ENCODE results near the gene LGALS1.
"Not testable (repeated sequence)": the region's sequence is repeated elsewhere in the genome, so short reads cannot be mapped to it uniquely, and the experiment has no call there.

LGALS1 gene

DNA sequence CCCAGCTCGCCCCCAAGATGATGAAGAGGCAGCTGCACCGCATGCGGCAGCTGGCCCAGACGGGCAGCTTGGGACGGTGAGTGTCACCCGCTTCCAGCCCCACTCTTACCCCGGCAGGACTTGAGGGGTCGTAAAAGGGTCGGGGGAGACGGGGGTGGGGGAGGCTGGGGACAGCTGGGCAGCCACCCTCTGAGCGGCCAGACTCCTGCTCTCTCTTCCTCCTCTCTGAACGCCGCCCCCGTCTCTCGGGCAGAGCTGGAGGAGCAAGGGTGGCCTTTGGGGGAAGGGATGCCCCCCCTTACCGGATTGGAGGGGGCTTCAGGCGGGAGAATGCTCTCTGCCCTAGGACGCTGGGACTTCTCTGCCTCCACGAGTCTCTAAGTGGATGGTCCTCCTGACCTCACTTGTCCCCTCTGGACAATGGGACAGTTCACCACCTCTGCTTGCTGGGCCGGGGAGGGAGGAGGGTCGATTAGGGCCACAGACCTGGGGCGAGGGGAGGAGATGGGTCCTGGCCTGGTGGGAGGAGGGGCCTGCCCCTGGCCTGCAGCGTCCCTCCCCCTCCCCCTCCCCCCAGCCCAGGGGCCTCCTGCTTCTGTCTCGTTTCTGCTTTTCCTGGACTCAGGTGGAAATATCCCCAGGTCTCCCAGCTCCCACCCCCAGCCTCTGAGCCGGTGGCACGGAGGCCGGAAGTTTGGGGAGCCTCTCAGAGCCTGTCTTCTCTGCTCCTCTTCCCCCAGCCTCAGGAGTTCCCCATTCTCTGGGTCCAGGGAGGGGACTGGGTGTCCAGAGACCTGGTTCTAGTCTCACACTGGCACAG lies 35.5 kb upstream of the LGALS1 start:
- DNase-seq = peak in 1 of 2 donors; percentile 36

DNA sequence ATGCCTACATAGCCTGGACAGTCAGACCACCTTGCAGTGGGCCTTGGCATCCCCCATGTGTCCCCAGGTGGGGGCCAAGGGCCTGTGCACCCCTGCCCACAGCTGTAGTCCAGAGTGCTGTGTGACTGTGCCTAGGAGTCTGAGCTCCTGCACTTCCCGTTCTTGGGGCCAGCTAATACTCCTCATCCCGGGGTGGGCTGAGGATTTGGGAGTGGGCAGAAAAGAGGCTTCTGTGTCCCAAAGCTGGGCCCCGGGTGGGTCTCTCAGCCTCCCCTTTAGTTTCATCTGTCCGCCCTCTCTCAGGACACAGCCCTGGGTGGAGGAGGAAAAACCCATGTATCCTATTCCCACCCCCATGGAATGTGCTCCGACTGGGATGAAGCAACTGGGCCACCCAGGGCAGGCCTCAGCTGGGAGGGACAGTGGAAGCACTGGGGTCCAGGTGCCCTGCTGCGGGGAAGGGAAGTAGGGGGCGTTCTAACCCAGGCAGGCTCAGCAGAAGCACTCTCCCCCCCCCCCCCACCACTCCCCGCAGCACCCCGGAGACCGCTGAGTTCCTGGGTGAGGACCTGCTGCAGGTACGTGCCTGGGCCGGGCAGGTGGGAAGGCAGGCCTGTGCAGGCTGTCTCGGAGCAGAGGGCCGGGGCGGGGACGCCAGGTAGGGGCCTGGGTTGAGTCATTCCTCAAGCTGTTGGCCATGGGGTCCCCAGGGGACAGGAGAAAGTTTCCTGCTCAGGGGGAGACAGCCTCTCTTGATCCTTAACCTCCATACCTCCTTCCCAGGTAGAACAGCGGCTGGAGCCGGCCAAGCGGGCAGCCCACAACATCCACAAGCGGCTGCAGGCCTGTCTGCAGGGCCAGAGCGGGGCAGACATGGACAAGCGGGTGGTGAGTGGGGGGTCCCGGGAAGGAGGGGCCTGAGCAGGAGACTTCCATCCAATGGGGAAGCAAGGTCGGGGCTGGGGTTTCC lies 34.6 kb upstream of the LGALS1 start:
- no peak for DNase-seq

DNA sequence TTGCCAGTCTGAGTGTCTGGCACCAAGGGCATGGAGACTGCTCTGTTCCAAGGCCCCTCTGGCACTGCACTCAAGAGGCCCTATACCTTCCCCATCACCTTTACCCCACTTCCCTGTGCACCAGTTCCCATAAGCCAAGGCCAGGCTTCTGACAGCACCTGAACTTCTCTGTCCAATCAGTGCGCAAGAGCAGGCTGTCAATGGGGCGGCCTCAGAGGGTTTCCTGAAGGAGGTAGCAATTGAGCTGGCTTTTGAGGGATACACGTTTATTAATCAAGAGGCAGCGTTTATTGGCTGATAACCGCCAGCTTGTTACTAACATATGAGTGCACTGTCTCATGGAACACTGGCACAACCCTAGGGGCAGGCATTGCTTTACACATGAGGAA lies 33.9 kb upstream of the LGALS1 start:
- no peak for DNase-seq

- DNase-seq = peak; percentile 80 to 86
These were observed 32.1 kb upstream of the LGALS1 start for GRCh38 chr22:37643225-37643847.

DNA sequence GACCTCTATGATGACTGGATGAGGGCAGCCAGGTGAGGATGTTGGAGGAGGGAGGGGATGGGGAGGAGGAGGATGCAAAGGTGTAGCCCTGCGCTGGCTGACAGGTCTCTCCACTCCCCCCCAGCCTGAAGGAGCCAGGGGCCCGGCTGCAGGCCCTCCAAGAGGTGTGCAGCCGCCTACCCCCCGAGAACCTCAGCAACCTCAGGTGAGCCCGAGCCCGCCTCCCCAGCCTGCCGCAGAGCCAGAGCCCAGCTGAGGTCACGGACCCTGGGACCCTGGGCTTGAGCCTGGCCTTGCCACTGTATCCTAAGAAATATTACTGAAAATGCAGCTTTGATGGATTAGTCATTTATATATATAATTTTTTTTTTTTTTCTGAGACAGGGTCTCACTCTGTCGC lies 28.1 kb upstream of the LGALS1 start:
- DNase-seq = no peak

DNA sequence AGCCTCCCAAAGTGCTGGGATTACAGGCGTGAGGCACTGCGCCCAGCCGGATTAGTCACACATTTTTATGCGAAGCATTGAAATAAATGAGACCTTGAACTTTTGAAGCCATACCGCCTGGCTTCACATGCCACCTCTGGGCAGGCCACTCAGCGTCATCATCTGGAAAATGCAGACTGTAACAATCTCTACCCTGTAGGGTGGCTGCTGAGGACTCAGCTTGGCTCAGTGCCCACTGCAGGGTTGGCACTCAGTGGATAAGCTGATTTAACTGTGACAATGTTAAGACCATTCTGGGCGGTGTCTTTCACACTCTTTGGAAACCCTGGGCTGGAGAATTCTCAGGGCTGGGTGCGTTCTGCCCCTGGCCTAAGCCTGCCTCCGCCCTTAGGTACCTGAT lies 27.5 kb upstream of the LGALS1 start:
- DNase-seq = no peak

- no peak for DNase-seq
These were observed 24.8 kb upstream of the LGALS1 start for GRCh38 chr22:37650463-37651136.

- DNase-seq = no peak
These were observed 20.7 kb upstream of the LGALS1 start for GRCh38 chr22:37654563-37655251.

DNA sequence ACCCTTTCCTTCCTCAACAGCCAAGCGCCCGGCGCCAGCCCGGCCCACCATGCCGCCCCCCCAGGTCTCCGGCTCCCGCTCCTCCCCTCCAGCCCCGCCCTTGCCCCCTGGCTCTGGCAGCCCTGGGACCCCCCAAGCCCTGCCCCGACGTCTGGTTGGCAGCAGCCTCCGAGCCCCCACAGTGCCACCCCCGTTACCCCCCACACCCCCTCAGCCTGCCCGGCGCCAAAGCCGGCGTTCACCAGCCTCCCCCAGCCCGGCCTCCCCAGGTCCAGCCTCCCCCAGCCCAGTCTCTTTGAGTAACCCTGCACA lies 20.2 kb upstream of the LGALS1 start:
- no peak for DNase-seq

DNA sequence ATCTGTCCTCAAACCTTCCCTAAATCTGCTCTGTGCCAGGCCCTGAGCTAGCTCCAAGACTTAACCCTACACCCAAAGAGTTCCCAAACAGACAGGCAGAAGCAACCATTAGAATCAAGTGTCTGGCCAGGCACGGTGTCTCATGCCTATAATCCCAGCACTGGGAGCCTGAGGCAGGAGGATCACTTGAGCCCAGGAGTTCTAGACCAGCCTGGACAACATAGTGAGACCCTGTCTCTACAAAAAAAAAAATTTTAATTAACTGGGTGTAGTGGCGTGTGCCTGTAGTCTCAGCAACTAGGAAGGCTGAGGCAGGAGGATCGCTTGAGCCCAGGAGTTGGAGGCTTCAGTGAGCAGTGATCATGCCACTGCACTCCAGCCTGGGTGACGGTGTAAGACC lies 18.9 kb upstream of the LGALS1 start:
- DNase-seq = not testable (repeated sequence)

- no peak for DNase-seq
These were observed 17.8 kb upstream of the LGALS1 start for GRCh38 chr22:37657590-37658132.

- DNase-seq = peak; percentile 99
These were observed 17.0 kb upstream of the LGALS1 start, which contains the start of gene PDXP for GRCh38 chr22:37658133-37659065. TSS of gene PDXP (plus strand) at chr22:37658723. CDS start at chr22:37658783, 60 bp downstream.

GRCh38 chr22:37659066-37659896 lies 16.2 kb upstream of the LGALS1 start:
- DNase-seq = peak in 1 of 2 donors; percentile 32

GRCh38 chr22:37659897-37660708 lies 15.3 kb upstream of the LGALS1 start:
- no peak for DNase-seq

DNA sequence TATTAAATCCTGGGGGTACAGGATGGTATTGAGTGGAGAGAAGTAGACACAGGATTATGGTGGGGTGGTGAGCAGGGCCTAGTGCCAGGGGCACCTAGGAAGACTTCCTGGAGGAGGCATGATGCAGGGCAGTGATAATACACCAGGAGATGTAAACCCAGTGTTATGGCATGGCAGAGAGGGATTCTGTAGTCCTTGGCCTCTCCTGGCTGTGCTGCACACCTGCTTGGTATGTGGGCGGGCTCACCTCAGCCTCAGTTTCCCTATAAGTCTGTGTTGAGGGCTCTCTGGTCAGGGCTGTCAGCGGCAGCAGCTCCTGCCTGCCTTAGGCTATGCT lies 14.8 kb upstream of the LGALS1 start:
- no peak for DNase-seq

GRCh38 chr22:37661160-37661924 lies 14.1 kb upstream of the LGALS1 start:
- peak; percentile 34 to 50 for DNase-seq

GRCh38 chr22:37662039-37662438 lies 13.4 kb upstream of the LGALS1 start:
- no peak for DNase-seq

DNA sequence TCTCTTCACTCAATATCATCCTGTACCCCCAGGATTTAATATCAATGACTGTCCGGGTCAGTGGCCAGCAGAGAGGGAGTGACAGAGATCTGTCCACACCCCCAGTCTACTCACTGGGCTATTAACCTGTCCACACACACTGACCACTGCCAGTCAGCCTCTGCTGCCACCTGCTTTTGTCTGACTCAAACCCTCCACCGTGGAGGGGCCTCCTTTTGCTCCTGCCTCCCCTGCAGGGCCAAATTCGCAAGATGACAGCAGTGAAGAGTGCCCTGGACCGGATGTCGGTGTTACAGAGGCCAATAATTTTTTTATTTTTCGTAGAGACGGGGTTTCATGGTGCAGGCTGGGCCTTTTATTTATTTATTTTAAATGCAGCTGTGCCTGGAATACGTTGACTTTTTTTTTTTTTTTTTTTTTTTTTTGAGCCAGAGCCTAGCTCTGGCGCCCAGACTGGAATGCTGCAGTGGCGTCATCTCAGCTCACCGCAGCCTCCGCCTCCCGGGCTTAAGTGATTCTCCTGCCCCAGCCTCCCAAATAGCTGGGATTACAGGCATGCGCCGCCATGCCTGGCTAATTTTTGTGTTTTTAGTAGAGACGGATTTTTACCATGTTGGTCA lies 11.8 kb upstream of the LGALS1 start:
- no peak for DNase-seq

Measured in CD4-positive, alpha-beta T cell treated with Interleukin-1 beta for 1 hour (primary cell).